ENCODE data around the gene COX7A2.

Gene COX7A2

GRCh38 chr6:75243333-75244062 lies at the start of gene COX7A2:
TSS of gene COX7A2 (minus strand) at chr6:75243801. CDS start at chr6:75243734, 67 bp downstream.
- peak; percentile 94 to 98 for DNase-seq

- no peak for DNase-seq
Observed at GRCh38 chr6:75292555-75292954, 49.0 kb upstream of the COX7A2 start.

GRCh38 chr6:75291744-75292143 lies 48.1 kb upstream of the COX7A2 start:
- no peak for DNase-seq

GRCh38 chr6:75291331-75291730 lies 47.7 kb upstream of the COX7A2 start:
- no peak for DNase-seq

- DNase-seq = no peak
Observed at GRCh38 chr6:75290136-75290945, 46.7 kb upstream of the COX7A2 start.

GRCh38 chr6:75288023-75288422 lies 44.4 kb upstream of the COX7A2 start:
- no peak for DNase-seq

GRCh38 chr6:75287424-75287823 lies 43.8 kb upstream of the COX7A2 start:
- DNase-seq = no peak

- DNase-seq = no peak
Observed at GRCh38 chr6:75286955-75287354, 43.4 kb upstream of the COX7A2 start.

GRCh38 chr6:75285283-75285639 lies 41.7 kb upstream of the COX7A2 start:
- no peak for DNase-seq

- DNase-seq = peak; percentile 97 to 98
Observed at GRCh38 chr6:75284632-75285282, 41.2 kb upstream of the COX7A2 start, which contains the start of gene TMEM30A. TSS of gene TMEM30A (minus strand) at chr6:75284792. CDS start at chr6:75284638, 154 bp downstream.

GRCh38 chr6:75283907-75284631 lies 40.5 kb upstream of the COX7A2 start:
- DNase-seq = peak; percentile 7 to 34

GRCh38 chr6:75282706-75283105 lies 39.1 kb upstream of the COX7A2 start:
- no peak for DNase-seq

GRCh38 chr6:75281653-75282052 lies 38.1 kb upstream of the COX7A2 start:
- no peak for DNase-seq

GRCh38 chr6:75280131-75280855 lies 36.7 kb upstream of the COX7A2 start:
- DNase-seq = no peak

GRCh38 chr6:75279418-75279817 lies 35.8 kb upstream of the COX7A2 start:
- DNase-seq = no peak

- no peak for DNase-seq
Observed at GRCh38 chr6:75278474-75279077, 35.0 kb upstream of the COX7A2 start.

- DNase-seq = no peak
Observed at GRCh38 chr6:75275067-75275466, 31.5 kb upstream of the COX7A2 start.

GRCh38 chr6:75273009-75273408 lies 29.4 kb upstream of the COX7A2 start:
- DNase-seq = no peak

- no peak for DNase-seq
Observed at GRCh38 chr6:75272145-75272840, 28.7 kb upstream of the COX7A2 start.

- no peak for DNase-seq
Observed at GRCh38 chr6:75268988-75269354, 25.4 kb upstream of the COX7A2 start.

Measured in SHP77 (cell line).